ENCODE measurements around the gene KHDC1. TPM values are rescaled to one million over a fixed set of nuclear protein-coding genes. Genes with fewer than 3 reads are reported as not detected.

The KHDC1 gene
- total RNA-seq, 5 donors from 2014 or later (not counting 1 experiment from before 2014, with no cell fraction given), result 0.88 to 1.7 (median 1.3) TPM

- Histone ChIP-seq H3K36me3 (ENCODE audit: control insufficient read depth in 2 of 2, extremely low read depth in 1 of 2, insufficient read depth in 1 of 2, low read length in 1 of 2) (no peaks in the 10 kb centered on the region), H3K27me3 (replicated peaks in 1 of 2; ENCODE audit: control insufficient read depth in 2 of 2, extremely low read depth in 1 of 2, insufficient read depth in 2 of 2, low read length in 1 of 2) (peaks cover 0 to 4% of the 10 kb centered on the region in 2 experiments), H3K9me3 (no peaks in the 10 kb centered on the region), H3K27ac (ENCODE audit: low read length) (no peak overlapping the region), H3K4me3 (ENCODE audit: control insufficient read depth in 1 of 2, extremely low read depth in 1 of 2, low read length in 1 of 2) (no peak overlapping the region), H3K4me1 (ENCODE audit: control insufficient read depth in 1 of 2, extremely low read depth in 1 of 2, insufficient read depth in 2 of 2, low read length in 2 of 2) (no peaks in the 10 kb centered on the region)
- DNase-seq (no peak), ATAC-seq (replicated peaks in 1 of 4) (no peak)
- WGBS (ENCODE audit: insufficient coverage), result no CpG with 5 or more reads among the region's 3 CpGs
- no peaks in the 10 kb centered on the region for H3K9me3 Mint-ChIP-seq
- H3K4me3 Mint-ChIP-seq, result no peak overlapping the region
- H3K4me1 Mint-ChIP-seq, result no peaks in the 10 kb centered on the region
- no peaks in the 10 kb centered on the region for H3K27me3 Mint-ChIP-seq
- H3K36me3 Mint-ChIP-seq, result no peaks in the 10 kb centered on the region
- ChIA-PET POLR2A (no interaction called here), CTCF (interaction anchor here in 1 of 2 donors (0.7 kb wide), 3 partner anchors 306 to 1848 kb away, joined by 4 read pairs; no protein-coding TSS in a partner anchor)
- no peak overlapping the region for H3K27ac Mint-ChIP-seq
Measured at GRCh38 chr6:73227606-73228255, 35.3 kb downstream of the KHDC1 start.

GRCh38 chr6:73225396-73225795 lies 37.6 kb downstream of the KHDC1 start, which contains the start of gene KHDC1L:
TSS of gene KHDC1L (minus strand) at chr6:73225496. CDS start at chr6:73225408, 88 bp downstream.
- DNase-seq (no peak), ATAC-seq (replicated peaks in 1 of 4) (no peak)
- Histone ChIP-seq H3K36me3 (ENCODE audit: control insufficient read depth in 2 of 2, extremely low read depth in 1 of 2, insufficient read depth in 1 of 2, low read length in 1 of 2) (no peaks in the 10 kb centered on the region), H3K4me1 (ENCODE audit: control insufficient read depth in 1 of 2, extremely low read depth in 1 of 2, insufficient read depth in 2 of 2, low read length in 2 of 2) (no peaks in the 10 kb centered on the region), H3K27ac (ENCODE audit: low read length) (no peak within 1 kb of the TSS), H3K4me3 (ENCODE audit: control insufficient read depth in 1 of 2, extremely low read depth in 1 of 2, low read length in 1 of 2) (no peak within 1 kb of the TSS), H3K9me3 (no peaks in the 10 kb centered on the region), H3K27me3 (replicated peaks in 1 of 2; ENCODE audit: control insufficient read depth in 2 of 2, extremely low read depth in 1 of 2, insufficient read depth in 2 of 2, low read length in 1 of 2) (peaks cover 0 to 4% of the 10 kb centered on the region in 2 experiments)
- H3K4me1 Mint-ChIP-seq, result no peaks in the 10 kb centered on the region
- ChIA-PET CTCF (no interaction called here), POLR2A (no interaction called here)
- H3K4me3 Mint-ChIP-seq, result no peak within 1 kb of the TSS
- WGBS (ENCODE audit: insufficient coverage), result 100% methylated on average over 1 of the region's 4 CpGs
- H3K27me3 Mint-ChIP-seq, result no peaks in the 10 kb centered on the region
- H3K36me3 Mint-ChIP-seq, result no peaks in the 10 kb centered on the region
- no peaks in the 10 kb centered on the region for H3K9me3 Mint-ChIP-seq
- no peak within 1 kb of the TSS for H3K27ac Mint-ChIP-seq

- peaks cover 0 to 11% of the 10 kb centered on the region in 2 experiments for H3K27me3 ChIP-seq (replicated peaks in 1 of 2; ENCODE audit: control insufficient read depth in 2 of 2, extremely low read depth in 1 of 2, insufficient read depth in 2 of 2, low read length in 1 of 2)
- Mint-ChIP-seq H3K27me3 (peaks cover 0 to 9% of the 10 kb centered on the region in 2 donors), H3K9me3 (peaks cover 0 to 5% (median 0%) of the 10 kb centered on the region in 3 donors), H3K4me1 (no peaks in the 10 kb centered on the region), H3K27ac (no peak overlapping the region), H3K36me3 (no peaks in the 10 kb centered on the region), H3K4me3 (no peak overlapping the region)
- no peak for ATAC-seq (replicated peaks in 1 of 4)
- H3K27ac ChIP-seq (ENCODE audit: low read length), result no peak overlapping the region
- WGBS (ENCODE audit: insufficient coverage), result 100% methylated on average over 1 of the region's 2 CpGs
- no peaks in the 10 kb centered on the region for H3K9me3 ChIP-seq
- H3K4me1 ChIP-seq (ENCODE audit: control insufficient read depth in 1 of 2, extremely low read depth in 1 of 2, insufficient read depth in 2 of 2, low read length in 2 of 2), result no peaks in the 10 kb centered on the region
- CTCF ChIA-PET, result interaction anchor here in 1 of 2 donors (0.6 kb wide), 1 partner anchor 1080 kb away, joined by 8 read pairs; no protein-coding TSS in a partner anchor
- no peak for DNase-seq
- POLR2A ChIA-PET, result no interaction called here
- no peak overlapping the region for H3K4me3 ChIP-seq (ENCODE audit: control insufficient read depth in 1 of 2, extremely low read depth in 1 of 2, low read length in 1 of 2)
- H3K36me3 ChIP-seq (ENCODE audit: control insufficient read depth in 2 of 2, extremely low read depth in 1 of 2, insufficient read depth in 1 of 2, low read length in 1 of 2), result no peaks in the 10 kb centered on the region
Measured at GRCh38 chr6:73216859-73217258, 46.1 kb downstream of the KHDC1 start.

- Mint-ChIP-seq H3K4me1 (no peaks in the 10 kb centered on the region), H3K27me3 (peaks cover 0 to 4% of the 10 kb centered on the region in 2 donors), H3K9me3 (no peaks in the 10 kb centered on the region), H3K27ac (no peak overlapping the region), H3K36me3 (no peaks in the 10 kb centered on the region), H3K4me3 (no peak overlapping the region)
- no peak for ATAC-seq (replicated peaks in 1 of 4)
- 71% methylated on average over 9 of the region's 9 CpGs for WGBS (ENCODE audit: insufficient coverage)
- POLR2A ChIA-PET, result no interaction called here
- no peak for DNase-seq
- Histone ChIP-seq H3K27me3 (replicated peaks in 1 of 2; ENCODE audit: control insufficient read depth in 2 of 2, extremely low read depth in 1 of 2, insufficient read depth in 2 of 2, low read length in 1 of 2) (peaks cover 0 to 1% of the 10 kb centered on the region in 2 experiments), H3K9me3 (no peaks in the 10 kb centered on the region), H3K4me1 (ENCODE audit: control insufficient read depth in 1 of 2, extremely low read depth in 1 of 2, insufficient read depth in 2 of 2, low read length in 2 of 2) (no peaks in the 10 kb centered on the region), H3K4me3 (ENCODE audit: control insufficient read depth in 1 of 2, extremely low read depth in 1 of 2, low read length in 1 of 2) (no peak overlapping the region), H3K36me3 (ENCODE audit: control insufficient read depth in 2 of 2, extremely low read depth in 1 of 2, insufficient read depth in 1 of 2, low read length in 1 of 2) (no peaks in the 10 kb centered on the region), H3K27ac (ENCODE audit: low read length) (no peak overlapping the region)
- CTCF ChIA-PET, result no interaction called here
Measured at GRCh38 chr6:73209117-73209516, 53.9 kb downstream of the KHDC1 start.

DNA sequence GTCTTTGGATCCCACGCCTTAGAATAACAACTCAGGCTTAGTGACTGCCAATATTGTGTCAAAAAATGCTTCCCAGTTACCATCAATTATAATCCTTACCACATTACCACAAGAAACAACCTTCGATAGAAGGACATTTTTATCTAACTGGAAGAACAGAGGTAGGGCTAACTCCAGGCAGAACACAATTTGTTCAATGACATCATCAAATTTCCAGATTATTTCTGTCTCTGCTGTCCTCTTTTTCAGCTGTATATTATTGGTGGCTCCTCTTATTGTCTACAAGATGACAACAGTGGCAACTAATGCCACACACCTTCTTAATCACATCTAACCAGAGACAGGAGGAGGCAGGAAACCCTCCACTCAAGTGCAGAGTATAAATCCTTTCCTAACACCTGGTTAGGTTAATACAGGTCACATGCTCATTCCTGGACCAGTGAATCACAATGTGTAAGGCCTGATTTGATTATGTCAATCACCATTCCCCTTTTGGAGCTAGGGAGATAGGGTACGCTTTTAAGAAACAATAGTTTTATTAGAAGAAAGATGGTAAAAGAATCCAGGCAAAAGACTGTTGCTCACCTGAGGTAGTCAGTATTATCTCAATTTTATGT lies 55.7 kb downstream of the KHDC1 start:
- no peak overlapping the region for H3K4me3 ChIP-seq (ENCODE audit: control insufficient read depth in 1 of 2, extremely low read depth in 1 of 2, low read length in 1 of 2)
- no peaks in the 10 kb centered on the region for H3K9me3 ChIP-seq
- H3K36me3 ChIP-seq (ENCODE audit: control insufficient read depth in 2 of 2, extremely low read depth in 1 of 2, insufficient read depth in 1 of 2, low read length in 1 of 2), result no peaks in the 10 kb centered on the region
- peaks cover 0 to 4% of the 10 kb centered on the region in 2 donors for H3K27me3 Mint-ChIP-seq
- no peak for ATAC-seq (replicated peaks in 1 of 4)
- WGBS (ENCODE audit: insufficient coverage), result 80% methylated on average over 1 of the region's 3 CpGs
- H3K4me3 Mint-ChIP-seq, result no peak overlapping the region
- H3K4me1 Mint-ChIP-seq, result no peaks in the 10 kb centered on the region
- no peaks in the 10 kb centered on the region for H3K4me1 ChIP-seq (ENCODE audit: control insufficient read depth in 1 of 2, extremely low read depth in 1 of 2, insufficient read depth in 2 of 2, low read length in 2 of 2)
- CTCF ChIA-PET, result no interaction called here
- DNase-seq, result no peak
- H3K36me3 Mint-ChIP-seq, result no peaks in the 10 kb centered on the region
- no peak overlapping the region for H3K27ac ChIP-seq (ENCODE audit: low read length)
- POLR2A ChIA-PET, result no interaction called here
- H3K27ac Mint-ChIP-seq, result no peak overlapping the region
- no peaks in the 10 kb centered on the region for H3K9me3 Mint-ChIP-seq
- H3K27me3 ChIP-seq (replicated peaks in 1 of 2; ENCODE audit: control insufficient read depth in 2 of 2, extremely low read depth in 1 of 2, insufficient read depth in 2 of 2, low read length in 1 of 2), result no peaks in the 10 kb centered on the region

- WGBS (ENCODE audit: insufficient coverage), result 57% methylated on average over 1 of the region's 4 CpGs
- ChIA-PET CTCF (no interaction called here), POLR2A (interaction anchor here in 1 of 2 donors (0.7 kb wide), 1 partner anchor 47 kb away, joined by 6 read pairs; no protein-coding TSS in a partner anchor)
- Histone ChIP-seq H3K4me1 (ENCODE audit: control insufficient read depth in 1 of 2, extremely low read depth in 1 of 2, insufficient read depth in 2 of 2, low read length in 2 of 2) (no peaks in the 10 kb centered on the region), H3K27me3 (replicated peaks in 1 of 2; ENCODE audit: control insufficient read depth in 2 of 2, extremely low read depth in 1 of 2, insufficient read depth in 2 of 2, low read length in 1 of 2) (no peaks in the 10 kb centered on the region), H3K9me3 (no peaks in the 10 kb centered on the region), H3K36me3 (ENCODE audit: control insufficient read depth in 2 of 2, extremely low read depth in 1 of 2, insufficient read depth in 1 of 2, low read length in 1 of 2) (no peaks in the 10 kb centered on the region), H3K4me3 (ENCODE audit: control insufficient read depth in 1 of 2, extremely low read depth in 1 of 2, low read length in 1 of 2) (no peak overlapping the region), H3K27ac (ENCODE audit: low read length) (no peak overlapping the region)
- Mint-ChIP-seq H3K36me3 (no peaks in the 10 kb centered on the region), H3K27me3 (peaks cover 0 to 4% of the 10 kb centered on the region in 2 donors), H3K4me3 (no peak overlapping the region), H3K9me3 (no peaks in the 10 kb centered on the region), H3K27ac (no peak overlapping the region), H3K4me1 (no peaks in the 10 kb centered on the region)
- no peak for ATAC-seq (replicated peaks in 1 of 4)
- DNase-seq, result no peak
Measured at GRCh38 chr6:73204252-73204651, 58.7 kb downstream of the KHDC1 start.
